NCI-H2196 (cell line): ENCODE measurements around the gene NUTM1.

Source experiments
- DNase-seq: peaks from one replicate; lab custom pipeline; 2025; ENCODE audit not compliant: unreplicated experiment; lab: John Stamatoyannopoulos, UW

NUTM1 gene

GRCh38 chr15:34342737-34343575 lies at the start of gene NUTM1, which contains the start of gene NOP10:
Gene NUTM1 (plus strand): TSS chr15:34343315. CDS start chr15:34343697, 382 bp downstream.
Gene NOP10 (minus strand): TSS chr15:34343136. CDS start chr15:34343073, 63 bp downstream.
- peak; percentile 65 for DNase-seq

- no peak for DNase-seq
Measured at GRCh38 chr15:34297059-34297458, 46.1 kb upstream of the NUTM1 start.

- DNase-seq: no peak
Measured at GRCh38 chr15:34301058-34301457, 42.1 kb upstream of the NUTM1 start.

- DNase-seq: no peak
Measured at GRCh38 chr15:34304613-34305012, 38.5 kb upstream of the NUTM1 start.

GRCh38 chr15:34311563-34311962 lies 31.6 kb upstream of the NUTM1 start:
- DNase-seq: no peak

- DNase-seq: no peak
Measured at GRCh38 chr15:34314491-34315490, 28.3 kb upstream of the NUTM1 start.

- peak; percentile 9 for DNase-seq
Measured at GRCh38 chr15:34318277-34319079, 24.6 kb upstream of the NUTM1 start.

GRCh38 chr15:34323217-34323616 lies 19.9 kb upstream of the NUTM1 start:
- DNase-seq: no peak

- DNase-seq: no peak
Measured at GRCh38 chr15:34324933-34325332, 18.2 kb upstream of the NUTM1 start.

GRCh38 chr15:34325368-34325767 lies 17.7 kb upstream of the NUTM1 start:
- no peak for DNase-seq

- DNase-seq: no peak
Measured at GRCh38 chr15:34327906-34328305, 15.2 kb upstream of the NUTM1 start.

GRCh38 chr15:34329006-34329405 lies 14.1 kb upstream of the NUTM1 start:
- no peak for DNase-seq

GRCh38 chr15:34330279-34330678 lies 12.8 kb upstream of the NUTM1 start:
- DNase-seq: no peak

- DNase-seq: no peak
Measured at GRCh38 chr15:34331809-34332208, 11.3 kb upstream of the NUTM1 start.

GRCh38 chr15:34332553-34333120 lies 10.5 kb upstream of the NUTM1 start:
- no peak for DNase-seq

GRCh38 chr15:34334672-34335071 lies 8.4 kb upstream of the NUTM1 start:
- no peak for DNase-seq

GRCh38 chr15:34335176-34336032 lies 7.7 kb upstream of the NUTM1 start:
- DNase-seq: no peak

GRCh38 chr15:34336231-34336990 lies 6.7 kb upstream of the NUTM1 start:
- no peak for DNase-seq
